HCT116 (cell line): ENCODE measurements around the gene TEX261. TPM values are rescaled to one million over a fixed set of nuclear protein-coding genes. Genes with fewer than 3 reads are reported as not detected.

Experiments used
- ATAC-seq: fragments of 200-7000 bp; cut with Tn5 transposase; 2 replicates; pipeline ENCODE4 v1.9.1; 2020; ENCODE audit warnings: mild to moderate bottlenecking, moderate library complexity
- BruUV-seq: library from RNA; stranded (reverse); fragments of 400-500 nt; replicated peaks from 2 replicates; lab custom pipeline; 2021; lab: Mats Ljungman, UMichigan
- CTCF ChIA-PET: fragments of 300-600 bp; sonication (Branson Sonifier 250); formaldehyde crosslinking; loops from one replicate; lab custom pipeline; 2021; ENCODE audit warnings: antibody characterized with exemption; lab: Charles Lee
- POLR2A ChIA-PET: fragments of 300-600, 350-600 bp; sonication (Branson Sonifier 250); formaldehyde crosslinking; loops from one replicate; lab custom pipeline; 2021; ENCODE audit warnings: antibody characterized with exemption; lab: Charles Lee
- RAD21 ChIA-PET, 2 experiments: fragments of 300-600 bp; sonication (Branson Sonifier 250); formaldehyde crosslinking; loops; one replicate each; lab custom pipeline; 2023; ENCODE audit warnings: low total read pairs in 2 of 2; ENCODE audit not compliant: uncharacterized antibody in 2 of 2, unreplicated experiment in 2 of 2, low non-redundant PET in 1 of 2; lab: Charles Lee
- DNase-seq: peaks from one replicate; pipeline ENCODE4 v3.0.0-alpha.2; 2010; ENCODE audit warnings: low read depth, low spot score
- H2AFZ ChIP-seq: fragments of 200-600 bp; shearing (Covaris generic), sonication (generic); 2 replicates; pipeline ENCODE4 v1.6.1; 2017; ENCODE audit warnings: low read depth, mixed run types, mixed read lengths, antibody characterized with exemption, low read length; ENCODE audit not compliant: poor library complexity, severe bottlenecking
- H3K27ac ChIP-seq: 2 replicates; pipeline ENCODE4 v1.5.1; 2012; ENCODE audit warnings: low read depth, low read length
- H3K27me3 ChIP-seq: fragments of 200-600 bp; sonication (generic); 2 replicates; pipeline ENCODE4 v1.6.1; 2016; ENCODE audit warnings: mixed run types, low read length, mixed read lengths; ENCODE audit not compliant: insufficient read depth
- H3K36me3 ChIP-seq, 2 experiments: fragments of 200-500 bp in 1 of 2; fragments of 200-600 bp in 1 of 2; sonication (Bioruptor generic) in 1 of 2; sonication (generic) in 1 of 2; 2 replicates each; pipeline versions ENCODE4 v1.5.1 to v1.6.1; 2014 to 2016; ENCODE audit warnings: low read length in 2 of 2, inconsistent platforms in 1 of 2, mixed read lengths in 1 of 2, mixed run types in 1 of 2; ENCODE audit not compliant: insufficient read depth in 2 of 2, control insufficient read depth in 1 of 2
- H3K4me1 ChIP-seq, 2 experiments: fragments of 200-600 bp in 1 of 2; sonication (generic) in 1 of 2; 2 replicates each; pipeline versions ENCODE4 v1.5.1 to v1.6.1; 2012 to 2017; ENCODE audit warnings: low read length in 2 of 2, inconsistent platforms in 1 of 2, mild to moderate bottlenecking in 1 of 2, mixed read lengths in 1 of 2, mixed run types in 1 of 2, moderate library complexity in 1 of 2; ENCODE audit not compliant: insufficient read depth in 2 of 2, control insufficient read depth in 1 of 2
- H3K4me2 ChIP-seq: fragments of 200-600 bp; sonication (generic); 2 replicates; pipeline ENCODE4 v1.6.1; 2017; ENCODE audit warnings: mixed run types, low read length, mixed read lengths
- H3K4me3 ChIP-seq, 2 experiments: fragments of 200-600 bp in 1 of 2; sonication (generic) in 1 of 2; replicated peaks in 1 of 2; 2 replicates each; pipeline ENCODE4 v1.5.1; 2011 to 2016; ENCODE audit warnings: low read length in 2 of 2, control low read depth in 1 of 2, low read depth in 1 of 2, mild to moderate bottlenecking in 1 of 2, mixed read lengths in 1 of 2, mixed run types in 1 of 2
- H3K79me2 ChIP-seq: fragments of 200-600 bp; sonication (generic); 2 replicates; pipeline ENCODE4 v1.6.1; 2017; ENCODE audit warnings: mild to moderate bottlenecking, mixed run types, low read length, moderate library complexity, mixed read lengths; ENCODE audit not compliant: insufficient read depth
- H3K9ac ChIP-seq: fragments of 200-600 bp; sonication (generic); 2 replicates; pipeline ENCODE4 v1.6.1; 2016; ENCODE audit warnings: low read length, mixed read lengths
- H3K9me2 ChIP-seq: fragments of 200-600 bp; sonication (generic), shearing (Covaris generic); 2 replicates; pipeline ENCODE4 v1.6.1; 2017; ENCODE audit warnings: mixed run types, mild to moderate bottlenecking, moderate library complexity; ENCODE audit not compliant: insufficient read depth
- H3K9me3 ChIP-seq, 2 experiments: fragments of 200-500 bp in 1 of 2; fragments of 200-600 bp in 1 of 2; sonication (Bioruptor generic) in 1 of 2; sonication (generic) in 1 of 2; 2 replicates each; pipeline ENCODE4 v1.6.1; 2014 to 2017; ENCODE audit warnings: low read length in 2 of 2, mixed read lengths in 2 of 2, inconsistent platforms in 1 of 2, low read depth in 1 of 2, mild to moderate bottlenecking in 1 of 2, mixed run types in 1 of 2, moderate library complexity in 1 of 2; ENCODE audit not compliant: control insufficient read depth in 1 of 2, insufficient read depth in 1 of 2
- H4K20me1 ChIP-seq: fragments of 200-600 bp; sonication (generic), shearing (Covaris generic); 2 replicates; pipeline ENCODE4 v1.6.1; 2017; ENCODE audit warnings: mixed run types, mild to moderate bottlenecking, moderate library complexity; ENCODE audit not compliant: insufficient read depth
- CBX3 ChIP-seq: IDR thresholded peaks from 2 replicates; pipeline ENCODE4 v1.6.1; 2012; ENCODE audit warnings: low read depth
- CEBPB ChIP-seq: IDR thresholded peaks from 2 replicates; pipeline ENCODE4 v1.6.1; 2012; ENCODE audit warnings: low read depth
- EGR1 ChIP-seq: IDR thresholded peaks from 2 replicates; pipeline ENCODE4 v1.6.1; 2012; ENCODE audit warnings: low read depth
- ELF1 ChIP-seq: IDR thresholded peaks from 2 replicates; pipeline ENCODE4 v1.6.1; 2012; ENCODE audit warnings: low read depth, borderline replicate concordance
- EZH2 ChIP-seq: fragments of 200-600 bp; sonication (generic); IDR thresholded peaks from 2 replicates; pipeline ENCODE4 v1.6.1; 2017; ENCODE audit warnings: antibody characterized with exemption, mixed run types
- FOSL1 ChIP-seq: IDR thresholded peaks from 2 replicates; pipeline ENCODE4 v1.6.1; 2012; ENCODE audit warnings: low read depth
- JUND ChIP-seq: IDR thresholded peaks from 2 replicates; pipeline ENCODE4 v1.6.1; 2012
- POLR2AphosphoS5 ChIP-seq: IDR thresholded peaks from 2 replicates; pipeline ENCODE4 v1.6.1; 2011; ENCODE audit warnings: mild to moderate bottlenecking, low read depth, low read length, moderate library complexity
- SIN3A ChIP-seq: IDR thresholded peaks from 2 replicates; pipeline ENCODE4 v1.6.1; 2012; ENCODE audit warnings: low read depth
- SP1 ChIP-seq: IDR thresholded peaks from 2 replicates; pipeline ENCODE4 v1.6.1; 2012; ENCODE audit warnings: low read depth
- TCF7L2 ChIP-seq: IDR thresholded peaks from 2 replicates; pipeline ENCODE4 v1.7.0; 2011; ENCODE audit warnings: borderline replicate concordance, inconsistent platforms; ENCODE audit not compliant: insufficient read depth, insufficient read length; ENCODE audit errors: extremely low read depth
- YY1 ChIP-seq: IDR thresholded peaks from 2 replicates; pipeline ENCODE4 v1.6.1; 2011; ENCODE audit warnings: low read length, low read depth, moderate library complexity, mild to moderate bottlenecking; ENCODE audit not compliant: insufficient replicate concordance; ENCODE audit errors: extremely low read depth
- ZFX ChIP-seq: fragments of 450-650 bp; IDR thresholded peaks from 2 replicates; pipeline ENCODE4 v1.6.1; 2017
- ZNF274 ChIP-seq: fragments of 200-500 bp; sonication (Bioruptor generic); IDR thresholded peaks from 2 replicates; pipeline ENCODE4 v1.6.1; 2014; ENCODE audit warnings: mild to moderate bottlenecking, low read depth, low read length, inconsistent platforms
- intact Hi-C: fragments of 100-400 bp; cut with micrococcal nuclease; formaldehyde crosslinking; loops from 2 replicates; pipeline ENCODE4 v1.10.0; 2022
- total RNA-seq: library from RNA; stranded (reverse); gene quantifications from one replicate; pipeline ENCODE4 v1.2.1, GENCODE V29; 2021; ENCODE audit not compliant: unreplicated experiment
- TF ChIP-seq, protein P1 (sequence below): IDR thresholded peaks from 2 replicates; pipeline ENCODE4 v1.6.1; 2012
- TF ChIP-seq, protein P2 (sequence below): IDR thresholded peaks from 2 replicates; pipeline ENCODE4 v1.6.1; 2012; ENCODE audit warnings: low read depth
- TF ChIP-seq, protein P3 (sequence below): IDR thresholded peaks from 2 replicates; pipeline ENCODE4 v1.6.1; 2012
- TF ChIP-seq, protein P4 (sequence below): IDR thresholded peaks from 2 replicates; pipeline ENCODE4 v1.6.1; 2011; ENCODE audit warnings: mild to moderate bottlenecking, low read length, moderate library complexity; ENCODE audit not compliant: insufficient replicate concordance; ENCODE audit errors: extremely low read depth
- TF ChIP-seq, protein P5 (sequence below), 3 experiments: fragments of 200-600 bp in 1 of 3; sonication (generic) in 1 of 3; IDR thresholded peaks in 2 of 3; conservative IDR thresholded peaks in 1 of 3; 2 replicates each; pipeline ENCODE4 v1.5.1; 2012 to 2017; ENCODE audit warnings: low read depth in 2 of 3, low read length in 2 of 3, antibody characterized with exemption in 1 of 3, borderline replicate concordance in 1 of 3, control low read depth in 1 of 3, mild to moderate bottlenecking in 1 of 3, mixed read lengths in 1 of 3, mixed run types in 1 of 3, moderate library complexity in 1 of 3; ENCODE audit not compliant: insufficient read depth in 1 of 3

Gene TEX261
- total RNA-seq, 1 experiment from 2014 or later = 37.9 TPM

DNA sequence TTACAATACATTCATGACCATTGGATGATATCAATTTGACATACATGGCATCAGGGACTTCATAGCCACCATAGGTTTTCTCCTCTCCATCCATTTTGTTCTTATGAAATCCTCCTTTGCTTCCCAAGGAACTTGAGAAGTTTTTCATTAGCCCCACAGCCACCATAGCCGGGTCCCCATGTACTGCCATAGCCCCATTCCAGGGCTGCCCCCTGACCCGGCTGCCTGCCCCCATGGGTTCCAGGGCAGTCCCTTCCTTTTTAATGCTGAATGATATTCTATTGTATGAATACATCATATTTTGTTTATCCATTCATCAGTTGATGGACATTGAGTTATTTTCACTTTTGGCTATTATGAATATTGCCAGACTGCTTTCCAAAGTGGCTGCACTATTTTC, 38.5 kb downstream of the TEX261 start:
- Histone ChIP-seq H4K20me1 (no peaks in the 10 kb centered on the region), H3K27me3 (peaks cover 23% of the 10 kb centered on the region), H3K4me3 (no peak overlapping the region), H3K4me2 (no peak overlapping the region), H3K36me3 (no peaks in the 10 kb centered on the region), H3K9ac (no peak overlapping the region), H3K27ac (no peak overlapping the region)
- POLR2A ChIA-PET = no interaction called here
- CTCF ChIA-PET = interaction anchor here (1.0 kb wide), 1 partner anchor 10 kb away, joined by 3 read pairs; no protein-coding TSS in a partner anchor
- no peak for ATAC-seq
- no peak for DNase-seq
- intact Hi-C loops = no loop called here
- TF ChIP-seq EGR1 = no peak
- TF ChIP-seq ZNF274 = no peak
- TF ChIP-seq, protein P1, sequence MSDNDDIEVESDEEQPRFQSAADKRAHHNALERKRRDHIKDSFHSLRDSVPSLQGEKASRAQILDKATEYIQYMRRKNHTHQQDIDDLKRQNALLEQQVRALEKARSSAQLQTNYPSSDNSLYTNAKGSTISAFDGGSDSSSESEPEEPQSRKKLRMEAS = no peak
- TF ChIP-seq EZH2 = no peak
- TF ChIP-seq, protein P2, sequence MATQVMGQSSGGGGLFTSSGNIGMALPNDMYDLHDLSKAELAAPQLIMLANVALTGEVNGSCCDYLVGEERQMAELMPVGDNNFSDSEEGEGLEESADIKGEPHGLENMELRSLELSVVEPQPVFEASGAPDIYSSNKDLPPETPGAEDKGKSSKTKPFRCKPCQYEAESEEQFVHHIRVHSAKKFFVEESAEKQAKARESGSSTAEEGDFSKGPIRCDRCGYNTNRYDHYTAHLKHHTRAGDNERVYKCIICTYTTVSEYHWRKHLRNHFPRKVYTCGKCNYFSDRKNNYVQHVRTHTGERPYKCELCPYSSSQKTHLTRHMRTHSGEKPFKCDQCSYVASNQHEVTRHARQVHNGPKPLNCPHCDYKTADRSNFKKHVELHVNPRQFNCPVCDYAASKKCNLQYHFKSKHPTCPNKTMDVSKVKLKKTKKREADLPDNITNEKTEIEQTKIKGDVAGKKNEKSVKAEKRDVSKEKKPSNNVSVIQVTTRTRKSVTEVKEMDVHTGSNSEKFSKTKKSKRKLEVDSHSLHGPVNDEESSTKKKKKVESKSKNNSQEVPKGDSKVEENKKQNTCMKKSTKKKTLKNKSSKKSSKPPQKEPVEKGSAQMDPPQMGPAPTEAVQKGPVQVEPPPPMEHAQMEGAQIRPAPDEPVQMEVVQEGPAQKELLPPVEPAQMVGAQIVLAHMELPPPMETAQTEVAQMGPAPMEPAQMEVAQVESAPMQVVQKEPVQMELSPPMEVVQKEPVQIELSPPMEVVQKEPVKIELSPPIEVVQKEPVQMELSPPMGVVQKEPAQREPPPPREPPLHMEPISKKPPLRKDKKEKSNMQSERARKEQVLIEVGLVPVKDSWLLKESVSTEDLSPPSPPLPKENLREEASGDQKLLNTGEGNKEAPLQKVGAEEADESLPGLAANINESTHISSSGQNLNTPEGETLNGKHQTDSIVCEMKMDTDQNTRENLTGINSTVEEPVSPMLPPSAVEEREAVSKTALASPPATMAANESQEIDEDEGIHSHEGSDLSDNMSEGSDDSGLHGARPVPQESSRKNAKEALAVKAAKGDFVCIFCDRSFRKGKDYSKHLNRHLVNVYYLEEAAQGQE = no peak
- TF ChIP-seq SIN3A = no peak
- TF ChIP-seq ZFX = no peak
- TF ChIP-seq YY1 = no peak
- no peak for TF ChIP-seq FOSL1
- TF ChIP-seq ELF1 = no peak
- TF ChIP-seq POLR2AphosphoS5 = no peak
- TF ChIP-seq JUND = no peak
- TF ChIP-seq, protein P3, sequence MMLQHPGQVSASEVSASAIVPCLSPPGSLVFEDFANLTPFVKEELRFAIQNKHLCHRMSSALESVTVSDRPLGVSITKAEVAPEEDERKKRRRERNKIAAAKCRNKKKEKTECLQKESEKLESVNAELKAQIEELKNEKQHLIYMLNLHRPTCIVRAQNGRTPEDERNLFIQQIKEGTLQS = no peak
- no peak for TF ChIP-seq SP1
- TF ChIP-seq, protein P4, sequence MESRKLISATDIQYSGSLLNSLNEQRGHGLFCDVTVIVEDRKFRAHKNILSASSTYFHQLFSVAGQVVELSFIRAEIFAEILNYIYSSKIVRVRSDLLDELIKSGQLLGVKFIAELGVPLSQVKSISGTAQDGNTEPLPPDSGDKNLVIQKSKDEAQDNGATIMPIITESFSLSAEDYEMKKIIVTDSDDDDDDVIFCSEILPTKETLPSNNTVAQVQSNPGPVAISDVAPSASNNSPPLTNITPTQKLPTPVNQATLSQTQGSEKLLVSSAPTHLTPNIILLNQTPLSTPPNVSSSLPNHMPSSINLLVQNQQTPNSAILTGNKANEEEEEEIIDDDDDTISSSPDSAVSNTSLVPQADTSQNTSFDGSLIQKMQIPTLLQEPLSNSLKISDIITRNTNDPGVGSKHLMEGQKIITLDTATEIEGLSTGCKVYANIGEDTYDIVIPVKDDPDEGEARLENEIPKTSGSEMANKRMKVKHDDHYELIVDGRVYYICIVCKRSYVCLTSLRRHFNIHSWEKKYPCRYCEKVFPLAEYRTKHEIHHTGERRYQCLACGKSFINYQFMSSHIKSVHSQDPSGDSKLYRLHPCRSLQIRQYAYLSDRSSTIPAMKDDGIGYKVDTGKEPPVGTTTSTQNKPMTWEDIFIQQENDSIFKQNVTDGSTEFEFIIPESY = no peak
- TF ChIP-seq, protein P5, sequence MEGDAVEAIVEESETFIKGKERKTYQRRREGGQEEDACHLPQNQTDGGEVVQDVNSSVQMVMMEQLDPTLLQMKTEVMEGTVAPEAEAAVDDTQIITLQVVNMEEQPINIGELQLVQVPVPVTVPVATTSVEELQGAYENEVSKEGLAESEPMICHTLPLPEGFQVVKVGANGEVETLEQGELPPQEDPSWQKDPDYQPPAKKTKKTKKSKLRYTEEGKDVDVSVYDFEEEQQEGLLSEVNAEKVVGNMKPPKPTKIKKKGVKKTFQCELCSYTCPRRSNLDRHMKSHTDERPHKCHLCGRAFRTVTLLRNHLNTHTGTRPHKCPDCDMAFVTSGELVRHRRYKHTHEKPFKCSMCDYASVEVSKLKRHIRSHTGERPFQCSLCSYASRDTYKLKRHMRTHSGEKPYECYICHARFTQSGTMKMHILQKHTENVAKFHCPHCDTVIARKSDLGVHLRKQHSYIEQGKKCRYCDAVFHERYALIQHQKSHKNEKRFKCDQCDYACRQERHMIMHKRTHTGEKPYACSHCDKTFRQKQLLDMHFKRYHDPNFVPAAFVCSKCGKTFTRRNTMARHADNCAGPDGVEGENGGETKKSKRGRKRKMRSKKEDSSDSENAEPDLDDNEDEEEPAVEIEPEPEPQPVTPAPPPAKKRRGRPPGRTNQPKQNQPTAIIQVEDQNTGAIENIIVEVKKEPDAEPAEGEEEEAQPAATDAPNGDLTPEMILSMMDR (IDR thresholded peaks at IDR 0.05 in 2 of 3, conservative IDR thresholded peaks at IDR 0.05 in 1 of 3; ENCODE audit: borderline replicate concordance in 1 of 3, insufficient read depth in 1 of 3, low read depth in 2 of 3, low read length in 2 of 3) = no peak
- TF ChIP-seq CEBPB = no peak
- TF ChIP-seq TCF7L2 = no peak
- TF ChIP-seq CBX3 = no peak
- TF ChIP-seq, all 23 proteins: peak for 0
- RAD21 ChIA-PET = no interaction called here
- no peaks in the 10 kb centered on the region for H3K79me2 ChIP-seq
- no TSS peak for BruUV-seq
- H2AFZ ChIP-seq = no peak overlapping the region
- no peaks in the 10 kb centered on the region for H3K9me2 ChIP-seq
- no peaks in the 10 kb centered on the region for H3K9me3 ChIP-seq
- no peaks in the 10 kb centered on the region for H3K4me1 ChIP-seq
